H9 (cell line): ENCODE results near the gene SAMD14. TPM values are rescaled to one million over a fixed set of nuclear protein-coding genes. Genes with fewer than 3 reads are reported as not detected.

Source experiments
- DNase-seq: peaks from one replicate; pipeline ENCODE4 v3.0.0-alpha.2; 2017
- H2AFZ ChIP-seq: one replicate; pipeline ENCODE4 v1.6.1; 2013; ENCODE audit warnings: mild to moderate bottlenecking, low read length, control low read depth, moderate library complexity
- H2AK5ac ChIP-seq: 2 replicates; pipeline ENCODE4 v1.6.1; 2013; ENCODE audit warnings: low read length, control low read depth, mixed read lengths; ENCODE audit not compliant: insufficient read length
- H2BK120ac ChIP-seq: one replicate; pipeline ENCODE4 v1.6.1; 2013; ENCODE audit warnings: low read depth, mild to moderate bottlenecking, low read length, control low read depth, inconsistent platforms; ENCODE audit not compliant: poor library complexity, severe bottlenecking
- H2BK12ac ChIP-seq: 2 replicates; pipeline ENCODE4 v1.6.1; 2013; ENCODE audit warnings: low read length, control low read depth, mixed read lengths, low read depth; ENCODE audit not compliant: insufficient read length
- H2BK15ac ChIP-seq: 2 replicates; pipeline ENCODE4 v1.6.1; 2013; ENCODE audit warnings: low read depth, low read length, control low read depth
- H2BK20ac ChIP-seq: one replicate; pipeline ENCODE4 v1.6.1; 2013; ENCODE audit warnings: low read depth, mild to moderate bottlenecking, low read length, control low read depth, inconsistent platforms; ENCODE audit not compliant: poor library complexity, severe bottlenecking
- H2BK5ac ChIP-seq: 2 replicates; pipeline ENCODE4 v1.6.1; 2013; ENCODE audit warnings: low read length, control low read depth, mixed read lengths; ENCODE audit not compliant: insufficient read length
- H3K14ac ChIP-seq: 2 replicates; pipeline ENCODE4 v1.6.1; 2013; ENCODE audit warnings: low read length, control low read depth; ENCODE audit not compliant: insufficient read depth
- H3K18ac ChIP-seq: 2 replicates; pipeline ENCODE4 v1.6.1; 2013; ENCODE audit warnings: low read depth, mild to moderate bottlenecking, mixed read lengths, low read length, control low read depth; ENCODE audit not compliant: insufficient read length
- H3K23ac ChIP-seq: 2 replicates; pipeline ENCODE4 v1.6.1; 2013; ENCODE audit warnings: low read length, control low read depth, mixed read lengths, low read depth; ENCODE audit not compliant: insufficient read length
- H3K23me2 ChIP-seq: 2 replicates; pipeline ENCODE4 v1.6.1; 2013; ENCODE audit warnings: low read depth, mild to moderate bottlenecking, mixed read lengths, low read length, control low read depth; ENCODE audit not compliant: insufficient read length, poor library complexity, severe bottlenecking
- H3K27ac ChIP-seq: 2 replicates; pipeline ENCODE4 v1.5.1; 2013; ENCODE audit warnings: low read length, control low read depth, mixed read lengths, low read depth; ENCODE audit not compliant: insufficient read length
- H3K27me3 ChIP-seq: 2 replicates; pipeline ENCODE4 v1.6.1; 2013; ENCODE audit warnings: low read length, control low read depth, inconsistent platforms; ENCODE audit not compliant: insufficient read depth
- H3K4ac ChIP-seq: 2 replicates; pipeline ENCODE4 v1.6.1; 2013; ENCODE audit warnings: low read depth, mild to moderate bottlenecking, control low read depth, inconsistent platforms, low read length, moderate library complexity
- H3K4me1 ChIP-seq: 2 replicates; pipeline ENCODE4 v1.6.1; 2013; ENCODE audit warnings: low read length, control low read depth, inconsistent platforms; ENCODE audit not compliant: insufficient read depth
- H3K4me2 ChIP-seq: 2 replicates; pipeline ENCODE4 v1.6.1; 2013; ENCODE audit warnings: low read length, control low read depth, mixed read lengths; ENCODE audit not compliant: insufficient read length, insufficient read depth
- H3K56ac ChIP-seq: 2 replicates; pipeline ENCODE4 v1.6.1; 2013; ENCODE audit warnings: low read depth, mild to moderate bottlenecking, mixed read lengths, low read length, control low read depth; ENCODE audit not compliant: insufficient read length
- H3K79me1 ChIP-seq: 2 replicates; pipeline ENCODE4 v1.6.1; 2013; ENCODE audit warnings: low read depth, mild to moderate bottlenecking, moderate library complexity, low read length, control low read depth, inconsistent platforms; ENCODE audit not compliant: insufficient read depth, poor library complexity, severe bottlenecking
- H3K79me2 ChIP-seq: 2 replicates; pipeline ENCODE4 v1.6.1; 2013; ENCODE audit warnings: low read length, control low read depth, inconsistent platforms; ENCODE audit not compliant: insufficient read depth
- H3K9ac ChIP-seq: 2 replicates; pipeline ENCODE4 v1.6.1; 2013; ENCODE audit warnings: low read length, control low read depth, mixed read lengths; ENCODE audit not compliant: insufficient read length; ENCODE audit errors: extremely low read depth
- H3K9me3 ChIP-seq: one replicate; pipeline ENCODE4 v1.6.1; 2013; ENCODE audit warnings: low read depth, low read length, inconsistent platforms; ENCODE audit not compliant: control insufficient read depth
- H3T11ph ChIP-seq: one replicate; pipeline ENCODE4 v1.6.1; 2013; ENCODE audit warnings: mild to moderate bottlenecking, low read length, control low read depth, inconsistent platforms
- H4K20me1 ChIP-seq: one replicate; pipeline ENCODE4 v1.6.1; 2013; ENCODE audit not compliant: control insufficient read depth, insufficient read length, insufficient read depth
- H4K5ac ChIP-seq: 2 replicates; pipeline ENCODE4 v1.6.1; 2013; ENCODE audit warnings: low read depth, mild to moderate bottlenecking, mixed read lengths, low read length, control low read depth; ENCODE audit not compliant: insufficient read length
- H4K8ac ChIP-seq: replicated peaks from 2 replicates; pipeline ENCODE4 v1.6.1; 2013; ENCODE audit warnings: low read length, control low read depth, mixed read lengths, low read depth; ENCODE audit not compliant: insufficient read length
- H4K91ac ChIP-seq: 2 replicates; pipeline ENCODE4 v1.6.1; 2013; ENCODE audit warnings: low read depth, mild to moderate bottlenecking, moderate library complexity, mixed read lengths, low read length, control low read depth; ENCODE audit not compliant: insufficient read length
- H3K27ac Mint-ChIP-seq, 3 experiments: 2 replicates in 2 of 3; 3 replicates in 1 of 3; pipeline ENCODE4 v1.8.0; 2020 to 2021; ENCODE audit warnings: mixed read lengths in 3 of 3, mild to moderate bottlenecking in 1 of 3, moderate library complexity in 1 of 3
- H3K27me3 Mint-ChIP-seq: 2 replicates; pipeline ENCODE4 v1.8.0; 2021; ENCODE audit warnings: low read depth, mild to moderate bottlenecking, moderate library complexity, mixed read lengths
- H3K36me3 Mint-ChIP-seq, 3 experiments: 2 replicates in 2 of 3; 3 replicates in 1 of 3; pipeline ENCODE4 v1.8.0; 2020 to 2021; ENCODE audit warnings: low read depth in 3 of 3, mixed read lengths in 3 of 3; ENCODE audit not compliant: insufficient read depth in 1 of 3
- H3K4me1 Mint-ChIP-seq, 2 experiments: 2 replicates each; pipeline ENCODE4 v1.8.0; 2020; ENCODE audit warnings: mixed read lengths in 2 of 2
- H3K4me3 Mint-ChIP-seq, 2 experiments: 2 replicates in 1 of 2; 3 replicates in 1 of 2; pipeline ENCODE4 v1.8.0; 2020 to 2021; ENCODE audit warnings: mild to moderate bottlenecking in 2 of 2, mixed read lengths in 2 of 2, moderate library complexity in 1 of 2
- H3K9me3 Mint-ChIP-seq, 2 experiments: 2 replicates in 1 of 2; 3 replicates in 1 of 2; pipeline ENCODE4 v1.8.0; 2020; ENCODE audit warnings: mild to moderate bottlenecking in 2 of 2, mixed read lengths in 2 of 2, moderate library complexity in 1 of 2
- WGBS: extraction: QIAGEN DNeasy Blood & Tissue Kit; methylation state at CpG from one replicate; pipeline ENCODE4 v1.1.7; 2013; ENCODE audit warnings: missing lambda C conversion rate, low lambda C conversion rate, mixed read lengths; ENCODE audit not compliant: insufficient read length; ENCODE audit errors: extremely low coverage; 5-methylcytosine and 5-hydroxymethylcytosine counted together
- total RNA-seq: library from RNA; stranded (reverse); gene quantifications from 2 replicates; pipeline ENCODE4 v1.2.1, GENCODE V29; 2021
- TF ChIP-seq, protein P1 (sequence below): fragments of 200-600 bp; sonication (generic); conservative IDR thresholded peaks from 3 replicates; pipeline ENCODE4 v1.8.0; 2021; ENCODE audit warnings: antibody characterized with exemption, mild to moderate bottlenecking

Gene SAMD14
- total RNA-seq, 1 experiment from 2014 or later, result 5.9 TPM

DNA sequence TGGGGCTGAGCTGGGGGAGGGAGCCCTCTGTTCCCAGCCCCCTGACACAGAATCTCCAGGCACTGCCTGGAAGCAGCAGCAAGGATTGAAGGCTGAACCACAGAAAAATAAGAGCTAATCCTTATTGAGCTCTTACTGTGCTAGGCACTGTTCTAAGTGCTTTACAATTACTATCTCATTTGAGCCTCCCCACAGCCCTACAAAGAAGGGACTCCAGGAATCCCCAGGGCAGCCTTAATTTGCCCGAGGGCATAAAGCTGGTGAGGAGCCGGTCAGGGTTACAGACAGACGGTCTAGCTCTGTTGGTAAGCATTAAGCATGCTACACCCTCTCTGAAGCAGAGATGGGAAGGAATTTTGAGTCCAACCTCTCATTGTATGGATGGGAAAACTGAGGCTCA, 7.0 kb downstream of the SAMD14 start:
- H3K79me2 ChIP-seq, result no peaks in the 10 kb centered on the region
- H3K27me3 ChIP-seq, result no peaks in the 10 kb centered on the region; the same call in 1 of the 2 replicates
- H2BK120ac ChIP-seq, result no peak overlapping the region
- WGBS, result no CpG with 5 or more reads among the region's 3 CpGs
- H3K14ac ChIP-seq, result no peak overlapping the region
- H3K56ac ChIP-seq, result no peak overlapping the region
- Mint-ChIP-seq H3K9me3 (no peaks in the 10 kb centered on the region), H3K4me3 (peak overlapping the region in 1 of 2 experiments; percentile 40; a peak in 2 of 5 replicates), H3K36me3 (peaks cover 0 to 2% (median 0%) of the 10 kb centered on the region in 3 experiments; a peak in 1 of 7 replicates), H3K4me1 (peaks cover 27 to 41% of the 10 kb centered on the region in 2 experiments), H3K27ac (peak overlapping the region in 1 of 3 experiments; percentile 80; a peak in 2 of 7 replicates), H3K27me3 (peaks cover 48% of the 10 kb centered on the region)
- peaks cover 3% of the 10 kb centered on the region; the same call in 1 of the 2 replicates for H3K4me1 ChIP-seq
- no peak overlapping the region for H3K4me2 ChIP-seq
- no peak overlapping the region for H4K5ac ChIP-seq
- DNase-seq, result no peak
- H2BK15ac ChIP-seq, result no peak overlapping the region
- no peak overlapping the region for H3T11ph ChIP-seq
- H3K23ac ChIP-seq, result no peak overlapping the region
- H3K23me2 ChIP-seq, result no peaks in the 10 kb centered on the region
- TF ChIP-seq, protein P1, sequence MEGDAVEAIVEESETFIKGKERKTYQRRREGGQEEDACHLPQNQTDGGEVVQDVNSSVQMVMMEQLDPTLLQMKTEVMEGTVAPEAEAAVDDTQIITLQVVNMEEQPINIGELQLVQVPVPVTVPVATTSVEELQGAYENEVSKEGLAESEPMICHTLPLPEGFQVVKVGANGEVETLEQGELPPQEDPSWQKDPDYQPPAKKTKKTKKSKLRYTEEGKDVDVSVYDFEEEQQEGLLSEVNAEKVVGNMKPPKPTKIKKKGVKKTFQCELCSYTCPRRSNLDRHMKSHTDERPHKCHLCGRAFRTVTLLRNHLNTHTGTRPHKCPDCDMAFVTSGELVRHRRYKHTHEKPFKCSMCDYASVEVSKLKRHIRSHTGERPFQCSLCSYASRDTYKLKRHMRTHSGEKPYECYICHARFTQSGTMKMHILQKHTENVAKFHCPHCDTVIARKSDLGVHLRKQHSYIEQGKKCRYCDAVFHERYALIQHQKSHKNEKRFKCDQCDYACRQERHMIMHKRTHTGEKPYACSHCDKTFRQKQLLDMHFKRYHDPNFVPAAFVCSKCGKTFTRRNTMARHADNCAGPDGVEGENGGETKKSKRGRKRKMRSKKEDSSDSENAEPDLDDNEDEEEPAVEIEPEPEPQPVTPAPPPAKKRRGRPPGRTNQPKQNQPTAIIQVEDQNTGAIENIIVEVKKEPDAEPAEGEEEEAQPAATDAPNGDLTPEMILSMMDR, result no peak
- H4K91ac ChIP-seq, result no peak overlapping the region
- no peaks in the 10 kb centered on the region for H3K79me1 ChIP-seq
- no peaks in the 10 kb centered on the region for H3K9me3 ChIP-seq
- H3K4ac ChIP-seq, result no peak overlapping the region
- no peak overlapping the region for H2BK20ac ChIP-seq
- no peak overlapping the region for H3K9ac ChIP-seq
- H4K8ac ChIP-seq, result no peak overlapping the region
- no peak overlapping the region for H2AK5ac ChIP-seq
- no peak overlapping the region for H3K27ac ChIP-seq
- H3K18ac ChIP-seq, result no peak overlapping the region
- no peak overlapping the region for H2BK5ac ChIP-seq
- H2AFZ ChIP-seq, result no peak overlapping the region
- H4K20me1 ChIP-seq, result no peaks in the 10 kb centered on the region
- no peak overlapping the region for H2BK12ac ChIP-seq
